OCI-LY7 (cell line): ENCODE measurements around the gene TAF11L13.
"Not testable (repeated sequence)": the region's sequence is repeated elsewhere in the genome, so short reads cannot be mapped to it uniquely, and the experiment has no call there.

Source experiments
- EZH2phosphoT487 ChIP-seq: fragments of 200-600 bp; sonication (generic); IDR thresholded peaks from 2 replicates; pipeline ENCODE4 v1.6.1; 2018; ENCODE audit warnings: low read depth, borderline replicate concordance, mild to moderate bottlenecking, mixed run types, antibody characterized with exemption, low read length, moderate library complexity, mixed read lengths
- TF ChIP-seq, protein P1 (sequence below): fragments of 200-600 bp; sonication (generic); conservative IDR thresholded peaks from 2 replicates; pipeline ENCODE4 v1.5.1; 2014; ENCODE audit warnings: mild to moderate bottlenecking, antibody characterized with exemption, low read length, moderate library complexity, mixed read lengths

- TF ChIP-seq, protein P1, sequence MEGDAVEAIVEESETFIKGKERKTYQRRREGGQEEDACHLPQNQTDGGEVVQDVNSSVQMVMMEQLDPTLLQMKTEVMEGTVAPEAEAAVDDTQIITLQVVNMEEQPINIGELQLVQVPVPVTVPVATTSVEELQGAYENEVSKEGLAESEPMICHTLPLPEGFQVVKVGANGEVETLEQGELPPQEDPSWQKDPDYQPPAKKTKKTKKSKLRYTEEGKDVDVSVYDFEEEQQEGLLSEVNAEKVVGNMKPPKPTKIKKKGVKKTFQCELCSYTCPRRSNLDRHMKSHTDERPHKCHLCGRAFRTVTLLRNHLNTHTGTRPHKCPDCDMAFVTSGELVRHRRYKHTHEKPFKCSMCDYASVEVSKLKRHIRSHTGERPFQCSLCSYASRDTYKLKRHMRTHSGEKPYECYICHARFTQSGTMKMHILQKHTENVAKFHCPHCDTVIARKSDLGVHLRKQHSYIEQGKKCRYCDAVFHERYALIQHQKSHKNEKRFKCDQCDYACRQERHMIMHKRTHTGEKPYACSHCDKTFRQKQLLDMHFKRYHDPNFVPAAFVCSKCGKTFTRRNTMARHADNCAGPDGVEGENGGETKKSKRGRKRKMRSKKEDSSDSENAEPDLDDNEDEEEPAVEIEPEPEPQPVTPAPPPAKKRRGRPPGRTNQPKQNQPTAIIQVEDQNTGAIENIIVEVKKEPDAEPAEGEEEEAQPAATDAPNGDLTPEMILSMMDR = not testable (repeated sequence)
- TF ChIP-seq EZH2phosphoT487 = not testable (repeated sequence)
These were observed 28.0 kb upstream of the TAF11L13 start, which contains the start of gene TAF11L11 for GRCh38 chr5:17603880-17604279.
